ENCODE measurements around the gene C16orf96.

DNA sequence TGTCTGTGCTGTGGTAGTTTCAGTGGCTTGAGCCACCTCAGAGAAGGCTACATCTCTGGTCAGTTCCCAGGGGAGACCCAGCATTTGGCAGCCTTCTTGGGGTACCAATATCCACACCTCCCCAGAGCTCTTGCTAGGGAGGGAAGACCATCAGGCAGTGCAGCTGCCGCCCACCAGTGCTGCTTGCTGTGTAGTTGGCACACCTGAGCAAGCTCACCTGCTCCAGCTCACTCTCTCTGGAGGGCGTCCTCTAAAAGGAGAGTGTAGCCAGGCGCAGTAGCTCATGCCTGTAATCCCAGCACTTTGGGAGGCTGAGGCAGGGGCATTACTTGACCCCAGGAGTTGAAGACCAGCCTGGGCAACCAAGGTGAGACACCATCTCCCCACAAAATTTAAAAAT lies 47.3 kb upstream of the C16orf96 start:
- TF ChIP-seq, protein P1, sequence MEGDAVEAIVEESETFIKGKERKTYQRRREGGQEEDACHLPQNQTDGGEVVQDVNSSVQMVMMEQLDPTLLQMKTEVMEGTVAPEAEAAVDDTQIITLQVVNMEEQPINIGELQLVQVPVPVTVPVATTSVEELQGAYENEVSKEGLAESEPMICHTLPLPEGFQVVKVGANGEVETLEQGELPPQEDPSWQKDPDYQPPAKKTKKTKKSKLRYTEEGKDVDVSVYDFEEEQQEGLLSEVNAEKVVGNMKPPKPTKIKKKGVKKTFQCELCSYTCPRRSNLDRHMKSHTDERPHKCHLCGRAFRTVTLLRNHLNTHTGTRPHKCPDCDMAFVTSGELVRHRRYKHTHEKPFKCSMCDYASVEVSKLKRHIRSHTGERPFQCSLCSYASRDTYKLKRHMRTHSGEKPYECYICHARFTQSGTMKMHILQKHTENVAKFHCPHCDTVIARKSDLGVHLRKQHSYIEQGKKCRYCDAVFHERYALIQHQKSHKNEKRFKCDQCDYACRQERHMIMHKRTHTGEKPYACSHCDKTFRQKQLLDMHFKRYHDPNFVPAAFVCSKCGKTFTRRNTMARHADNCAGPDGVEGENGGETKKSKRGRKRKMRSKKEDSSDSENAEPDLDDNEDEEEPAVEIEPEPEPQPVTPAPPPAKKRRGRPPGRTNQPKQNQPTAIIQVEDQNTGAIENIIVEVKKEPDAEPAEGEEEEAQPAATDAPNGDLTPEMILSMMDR (IDR thresholded peaks at IDR 0.05; ENCODE audit: low read depth, low read length), result no peak
- no peak for TF ChIP-seq EZH2phosphoT487 (IDR thresholded peaks at IDR 0.05; ENCODE audit: low read depth)
